ENCODE measurements around the gene CDH2.

GRCh38 chr18:28198620-28199019 lies 21.7 kb upstream of the CDH2 start:
- no peak for TF ChIP-seq CTCF (IDR thresholded peaks at IDR 0.05)
- TF ChIP-seq POLR2A (IDR thresholded peaks at IDR 0.05) = no peak
- no peak for TF ChIP-seq POLR2AphosphoS5 (IDR thresholded peaks at IDR 0.05; ENCODE audit: insufficient read depth in 1 of 2, low read depth in 1 of 2)
